H1 (cell line): ENCODE measurements around the gene PLAC1. TPM values are rescaled to one million over a fixed set of nuclear protein-coding genes. Genes with fewer than 3 reads are reported as not detected.

Source experiments
- CTCF ChIA-PET: fragments of 300-600 bp; sonication (Branson Sonifier 250); formaldehyde crosslinking; loops from one replicate; lab custom pipeline; 2021; ENCODE audit not compliant: partially characterized antibody; lab: Charles Lee
- POLR2A ChIA-PET: fragments of 300-600 bp; sonication (Branson Sonifier 250); formaldehyde crosslinking; loops from one replicate; lab custom pipeline; 2021; ENCODE audit warnings: inconsistent platforms; ENCODE audit not compliant: partially characterized antibody; lab: Charles Lee
- DNase-seq, 2 experiments: peaks; one replicate each; pipeline versions ENCODE4 v3.0.0 to v3.0.0-alpha.2; 2010 to 2022; ENCODE audit warnings: low spot score in 2 of 2, low read depth in 1 of 2, mixed read lengths in 1 of 2
- FAIRE-seq: peaks from 2 replicates; lab custom pipeline; 2011; peaks lifted over from hg19 to GRCh38; lab: Jason Lieb, UNC
- H2AFZ ChIP-seq: 2 replicates; pipeline ENCODE4 v1.8.1; 2012; ENCODE audit warnings: low read length, inconsistent platforms
- H2AK5ac ChIP-seq: 2 replicates; pipeline ENCODE4 v1.6.1; 2013; ENCODE audit warnings: low read depth, low read length
- H2BK120ac ChIP-seq: replicated peaks from 2 replicates; pipeline ENCODE3; 2013; ENCODE audit warnings: low read depth, low read length, inconsistent platforms
- H2BK12ac ChIP-seq: 2 replicates; pipeline ENCODE4 v1.6.1; 2013; ENCODE audit warnings: low read depth, low read length
- H2BK15ac ChIP-seq: 2 replicates; pipeline ENCODE4 v1.6.1; 2013; ENCODE audit warnings: low read length
- H2BK20ac ChIP-seq: 2 replicates; pipeline ENCODE4 v1.6.1; 2013; ENCODE audit warnings: low read length
- H2BK5ac ChIP-seq: 2 replicates; pipeline ENCODE4 v1.6.1; 2013; ENCODE audit warnings: low read depth, low read length
- H3K14ac ChIP-seq: 2 replicates; pipeline ENCODE4 v1.6.1; 2013; ENCODE audit warnings: inconsistent platforms; ENCODE audit not compliant: insufficient read length
- H3K18ac ChIP-seq: 2 replicates; pipeline ENCODE4 v1.6.1; 2013; ENCODE audit warnings: low read length; ENCODE audit errors: extremely low read depth
- H3K23ac ChIP-seq: 2 replicates; pipeline ENCODE4 v1.6.1; 2013; ENCODE audit warnings: inconsistent platforms; ENCODE audit not compliant: insufficient read length
- H3K23me2 ChIP-seq: 2 replicates; pipeline ENCODE4 v1.6.1; 2013; ENCODE audit warnings: low read depth, low read length
- H3K27ac ChIP-seq: 2 replicates; pipeline ENCODE4 v1.6.1; 2011; ENCODE audit warnings: low read depth, low read length, inconsistent platforms
- H3K27me3 ChIP-seq, 4 experiments: replicated peaks in 1 of 4; 1 replicate in 1 of 4; 2 replicates in 3 of 4; pipeline versions ENCODE4 v1.6.1 to v1.8.1; 2011 to 2013; ENCODE audit warnings: low read length in 3 of 4, mild to moderate bottlenecking in 3 of 4, inconsistent platforms in 2 of 4, mixed read lengths in 2 of 4, moderate library complexity in 1 of 4; ENCODE audit not compliant: control insufficient read depth in 3 of 4, insufficient read depth in 3 of 4; ENCODE audit errors: extremely low read depth in 1 of 4
- H3K36me3 ChIP-seq, 4 experiments: 2 replicates each; pipeline versions ENCODE4 v1.6.1 to v1.8.1; 2011 to 2013; ENCODE audit warnings: mild to moderate bottlenecking in 4 of 4, low read length in 3 of 4, moderate library complexity in 2 of 4, control low read depth in 1 of 4, inconsistent platforms in 1 of 4; ENCODE audit not compliant: insufficient read depth in 4 of 4, control insufficient read depth in 2 of 4
- H3K4ac ChIP-seq: replicated peaks from 2 replicates; pipeline ENCODE3; 2013; ENCODE audit warnings: low read length, low read depth, mixed read lengths, inconsistent platforms; ENCODE audit not compliant: insufficient read length
- H3K4me1 ChIP-seq, 4 experiments: replicated peaks in 1 of 4; 1 replicate in 1 of 4; 2 replicates in 3 of 4; pipeline versions ENCODE4 v1.6.1 to v1.8.1; 2011 to 2013; ENCODE audit warnings: low read length in 3 of 4, inconsistent platforms in 2 of 4, mixed read lengths in 1 of 4; ENCODE audit not compliant: insufficient read depth in 4 of 4, control insufficient read depth in 3 of 4
- H3K4me2 ChIP-seq, 2 experiments: 2 replicates each; pipeline versions ENCODE4 v1.6.1 to v1.8.1; 2011 to 2013; ENCODE audit warnings: low read depth in 2 of 2, low read length in 2 of 2, control low read depth in 1 of 2, inconsistent platforms in 1 of 2, mild to moderate bottlenecking in 1 of 2; ENCODE audit not compliant: insufficient read depth in 1 of 2
- H3K4me3 ChIP-seq, 4 experiments: fragments of 200-600, 300-600 bp in 1 of 4; sonication (generic), shearing (Covaris generic), sonication (Bioruptor Twin) in 1 of 4; 2 replicates each; pipeline versions ENCODE4 v1.5.1 to v1.8.1; 2011 to 2016; ENCODE audit warnings: low read length in 4 of 4, low read depth in 3 of 4, control low read depth in 2 of 4, inconsistent platforms in 2 of 4, mild to moderate bottlenecking in 2 of 4, mixed read lengths in 1 of 4, moderate library complexity in 1 of 4; ENCODE audit not compliant: insufficient read depth in 2 of 4; ENCODE audit errors: extremely low read depth in 1 of 4
- H3K56ac ChIP-seq: replicated peaks from 2 replicates; pipeline ENCODE3; 2013; ENCODE audit warnings: low read depth, mild to moderate bottlenecking, mixed read lengths, low read length, inconsistent platforms; ENCODE audit not compliant: insufficient read length
- H3K79me1 ChIP-seq: 2 replicates; pipeline ENCODE4 v1.6.1; 2013; ENCODE audit warnings: low read depth, low read length, control low read depth
- H3K79me2 ChIP-seq, 2 experiments: 2 replicates each; pipeline versions ENCODE4 v1.6.1 to v1.8.1; 2012 to 2013; ENCODE audit warnings: low read length in 2 of 2, mild to moderate bottlenecking in 2 of 2, inconsistent platforms in 1 of 2; ENCODE audit not compliant: insufficient read depth in 2 of 2, control insufficient read depth in 1 of 2
- H3K9ac ChIP-seq, 4 experiments: replicated peaks in 1 of 4; 1 replicate in 1 of 4; 2 replicates in 3 of 4; pipeline versions ENCODE4 v1.6.1 to v1.8.1; 2011 to 2013; ENCODE audit warnings: low read depth in 3 of 4, low read length in 3 of 4, control low read depth in 2 of 4, mild to moderate bottlenecking in 2 of 4, moderate library complexity in 2 of 4, inconsistent platforms in 1 of 4; ENCODE audit errors: extremely low read depth in 1 of 4
- H3K9me3 ChIP-seq, 2 experiments: 2 replicates each; pipeline versions ENCODE4 v1.6.1 to v1.8.1; 2012 to 2013; ENCODE audit warnings: mild to moderate bottlenecking in 2 of 2, moderate library complexity in 2 of 2, control low read depth in 1 of 2, inconsistent platforms in 1 of 2, low read depth in 1 of 2, low read length in 1 of 2, mixed read lengths in 1 of 2; ENCODE audit not compliant: insufficient read depth in 2 of 2
- H4K20me1 ChIP-seq, 2 experiments: replicated peaks in 1 of 2; 2 replicates each; pipeline versions ENCODE3 to v1.8.1; 2011 to 2013; ENCODE audit warnings: inconsistent platforms in 2 of 2, low read length in 2 of 2, mild to moderate bottlenecking in 1 of 2; ENCODE audit not compliant: insufficient read depth in 2 of 2, control insufficient read depth in 1 of 2
- H4K5ac ChIP-seq: 2 replicates; pipeline ENCODE4 v1.6.1; 2013; ENCODE audit warnings: low read length, low read depth, mixed read lengths, inconsistent platforms; ENCODE audit not compliant: insufficient read length
- H4K8ac ChIP-seq: 2 replicates; pipeline ENCODE4 v1.8.0; 2013; ENCODE audit warnings: mild to moderate bottlenecking, moderate library complexity, low read length, inconsistent platforms; ENCODE audit not compliant: insufficient read depth; ENCODE audit errors: extremely low read depth
- H4K91ac ChIP-seq: replicated peaks from 2 replicates; pipeline ENCODE3; 2013; ENCODE audit warnings: low read length, mixed read lengths, inconsistent platforms; ENCODE audit not compliant: insufficient read length
- BCL11A ChIP-seq, 2 experiments: IDR thresholded peaks; one replicate each; pipeline ENCODE4 v1.6.1; 2011; ENCODE audit warnings: low read depth in 2 of 2, low read length in 2 of 2, mild to moderate bottlenecking in 2 of 2
- CBX8 ChIP-seq: fragments of 300-800, 300-1000 bp; sonication (generic); IDR thresholded peaks from 2 replicates; pipeline ENCODE4 v1.7.1; 2016; ENCODE audit warnings: low read depth, low read length, borderline replicate concordance
- CHD1 ChIP-seq: IDR thresholded peaks from 2 replicates; pipeline ENCODE4 v1.6.1; 2012; ENCODE audit warnings: low read depth, low read length, improper control_type of control experiment
- EGR1 ChIP-seq: IDR thresholded peaks from 2 replicates; pipeline ENCODE4 v1.6.1; 2011; ENCODE audit warnings: low read depth, low read length, borderline replicate concordance
- GTF2F1 ChIP-seq: IDR thresholded peaks from 2 replicates; pipeline ENCODE4 v1.6.1; 2012; ENCODE audit warnings: low read depth, low read length, improper control_type of control experiment, borderline replicate concordance
- HDAC2 ChIP-seq, 2 experiments: fragments of 300-600 bp in 1 of 2; sonication (generic) in 1 of 2; IDR thresholded peaks; 2 replicates each; pipeline ENCODE4 v1.6.1; 2011 to 2012; ENCODE audit warnings: low read depth in 2 of 2, low read length in 2 of 2, mild to moderate bottlenecking in 2 of 2, moderate library complexity in 2 of 2, borderline replicate concordance in 1 of 2, inconsistent platforms in 1 of 2
- HDAC6 ChIP-seq: IDR thresholded peaks from one replicate; pipeline ENCODE4 v1.7.1; 2012; ENCODE audit warnings: low read depth, mild to moderate bottlenecking, inconsistent platforms, low read length, moderate library complexity
- NANOG ChIP-seq: IDR thresholded peaks from 2 replicates; pipeline ENCODE4 v1.6.1; 2011; ENCODE audit warnings: low read length, low read depth, mild to moderate bottlenecking, inconsistent platforms; ENCODE audit not compliant: insufficient read depth, poor library complexity, severe bottlenecking
- POU5F1 ChIP-seq: IDR thresholded peaks from 2 replicates; pipeline ENCODE4 v1.6.1; 2011; ENCODE audit warnings: low read depth, mild to moderate bottlenecking, low read length, moderate library complexity
- RAD21 ChIP-seq, 2 experiments: IDR thresholded peaks in 1 of 2; conservative IDR thresholded peaks in 1 of 2; 2 replicates each; pipeline ENCODE4 v1.6.1; 2011; ENCODE audit warnings: low read depth in 2 of 2, low read length in 2 of 2, improper control_type of control experiment in 1 of 2, inconsistent platforms in 1 of 2, mild to moderate bottlenecking in 1 of 2, moderate library complexity in 1 of 2
- RNF2 ChIP-seq: fragments of 200-900, 300-1000 bp; sonication (generic); IDR thresholded peaks from 2 replicates; pipeline ENCODE4 v1.7.1; 2016; ENCODE audit warnings: borderline replicate concordance, low read depth, mild to moderate bottlenecking, antibody characterized with exemption, low read length; ENCODE audit not compliant: poor library complexity, severe bottlenecking; ENCODE audit errors: missing control alignments
- SIRT6 ChIP-seq: IDR thresholded peaks from one replicate; pipeline ENCODE4 v1.7.1; 2012; ENCODE audit warnings: low read length, inconsistent platforms
- SIX5 ChIP-seq: IDR thresholded peaks from 2 replicates; pipeline ENCODE4 v1.6.1; 2011; ENCODE audit warnings: mild to moderate bottlenecking, low read depth, low read length
- SP2 ChIP-seq: IDR thresholded peaks from 2 replicates; pipeline ENCODE4 v1.6.1; 2012; ENCODE audit warnings: mild to moderate bottlenecking, low read length, inconsistent platforms
- WGBS, 2 experiments: shearing (Covaris generic) in 1 of 2; methylation state at CpG; one replicate each; pipeline versions ENCODE4 v1.1.6 to v1.1.7; 2013 to 2015; ENCODE audit warnings: low lambda C conversion rate in 2 of 2, mixed read lengths in 2 of 2, inconsistent platforms in 1 of 2, low coverage in 1 of 2, missing lambda C conversion rate in 1 of 2; ENCODE audit not compliant: insufficient replicate concordance in 2 of 2, insufficient coverage in 1 of 2, insufficient read length in 1 of 2; ENCODE audit errors: extremely low coverage in 1 of 2, missing lambda C conversion rate in 1 of 2; 5-methylcytosine and 5-hydroxymethylcytosine counted together
- polyA plus RNA-seq, 7 experiments: library from polyadenylated mRNA; depleted of rRNA in 3 of 7; stranded (reverse) in 5 of 7; unstranded in 2 of 7; fragments of >200 nt in 5 of 7; fragments of 200-250 nt in 2 of 7; gene quantifications; 1 replicate in 5 of 7; 2 replicates in 1 of 7; 4 replicates in 1 of 7; pipeline versions ENCODE4 v1.2.1 to v1.2.3, GENCODE V29; 2011 to 2013; ENCODE audit warnings: missing spikeins in 2 of 7, mixed read lengths in 2 of 7
- total RNA-seq: library from RNA; stranded (reverse); fragmentation: NEBNext Ultra II Directional; extraction: Animal tissue kit (Norgen Biotek cat#: 25700); gene quantifications from 2 replicates; pipeline ENCODE4 v1.2.1, GENCODE V29; 2021

The PLAC1 gene
- total and polyA plus RNA-seq, 2 of the 8 experiments (the other 6 are each of a cell fraction or from before 2014, with no cell fraction given), result 1.8 TPM; not detected in 1

DNA sequence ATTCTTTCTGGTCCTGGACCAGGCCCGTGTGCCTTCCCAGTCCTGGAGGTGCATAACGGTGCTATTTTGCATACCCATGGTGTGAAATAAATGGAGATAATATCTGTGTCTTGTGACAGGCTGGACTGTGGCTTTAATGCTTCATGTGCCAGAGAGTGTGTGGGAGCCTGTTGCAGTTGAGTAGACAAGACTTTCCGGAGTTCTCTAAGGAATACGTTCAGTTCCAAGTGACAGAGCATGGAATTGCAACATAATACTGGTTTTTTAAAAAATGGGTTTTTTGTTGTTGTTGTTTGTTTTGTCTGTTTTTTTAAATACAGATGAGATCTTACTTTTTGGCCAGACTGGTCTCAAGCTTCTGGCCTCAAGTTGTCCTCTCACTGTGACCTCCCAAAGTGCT is 124.3 kb downstream of the PLAC1 start:
- Histone ChIP-seq H2AFZ (no peak overlapping the region), H3K4me2 (peak overlapping the region in 1 of 2 experiments; percentile 35; a peak in 1 of 4 replicates), H2AK5ac (no peak overlapping the region), H2BK12ac (no peak overlapping the region), H3K27ac (no peak overlapping the region), H4K8ac (no peak overlapping the region), H4K5ac (no peak overlapping the region), H2BK5ac (no peak overlapping the region), H3K79me2 (no peaks in the 10 kb centered on the region), H3K23ac (no peak overlapping the region), H3K14ac (no peak overlapping the region), H3K4me1 (peaks cover 0 to 11% (median 0%) of the 10 kb centered on the region in 4 experiments; a peak in 2 of 7 replicates), H3K4me3 (no peak overlapping the region), H3K79me1 (no peaks in the 10 kb centered on the region), H2BK15ac (no peak overlapping the region), H3K18ac (no peak overlapping the region), H4K91ac (no peak overlapping the region), H3K4ac (no peak overlapping the region), H2BK20ac (no peak overlapping the region), H2BK120ac (no peak overlapping the region), H3K23me2 (no peaks in the 10 kb centered on the region), H3K9me3 (no peaks in the 10 kb centered on the region), H3K56ac (no peak overlapping the region), H3K36me3 (no peaks in the 10 kb centered on the region), H4K20me1 (no peaks in the 10 kb centered on the region), H3K9ac (no peak overlapping the region), H3K27me3 (peaks cover 0 to 4% (median 3%) of the 10 kb centered on the region in 4 experiments; a peak in 3 of 7 replicates)
- ChIA-PET POLR2A (no interaction called here), CTCF (interaction anchor here (0.6 kb wide), 1 partner anchor 13 kb away, joined by 3 read pairs; no protein-coding TSS in a partner anchor)
- FAIRE-seq (no peak), DNase-seq (no peak)
- WGBS, 2 experiments, result 69% methylated on average over 4 of the region's 4 CpGs; no CpG with 5 or more reads in 1 of the 2 experiments
- TF ChIP-seq HDAC6 (no peak), GTF2F1 (no peak), SIX5 (no peak), RAD21 (IDR thresholded peaks at IDR 0.05 in 1 of 2, conservative IDR thresholded peaks at IDR 0.05 in 1 of 2; ENCODE audit: low read depth in 2 of 2, low read length in 2 of 2) (no peak), HDAC2 (IDR thresholded peaks at IDR 0.05; ENCODE audit: borderline replicate concordance in 1 of 2, low read depth in 2 of 2, low read length in 2 of 2) (no peak), SP2 (no peak), CHD1 (no peak), SIRT6 (no peak), CBX8 (no peak), EGR1 (no peak), NANOG (no peak), POU5F1 (no peak), BCL11A (IDR thresholded peaks at IDR 0.05; ENCODE audit: low read depth in 2 of 2, low read length in 2 of 2) (no peak), RNF2 (no peak)
